Astrocyte (in vitro differentiated cells and primary cell): ENCODE data around the gene SLC7A6OS. TPM values are rescaled to one million over a fixed set of nuclear protein-coding genes. Genes with fewer than 3 reads are reported as not detected.

ENCODE experiments used
- DNase-seq: peaks from one replicate; pipeline ENCODE4 v3.0.0-alpha.2; 2010; ENCODE audit warnings: low read depth
- FAIRE-seq: peaks from 2 replicates; lab custom pipeline; 2011; peaks lifted over from hg19 to GRCh38; lab: Jason Lieb, UNC
- H2AFZ ChIP-seq: 2 replicates; pipeline ENCODE4 v1.6.0; 2012; ENCODE audit warnings: low read depth, low read length, inconsistent platforms
- H3K27ac ChIP-seq: 2 replicates; pipeline ENCODE4 v1.5.1; 2011; ENCODE audit warnings: low read depth, low read length, inconsistent platforms
- H3K27me3 ChIP-seq: 2 replicates; pipeline ENCODE4 v1.6.0; 2011; ENCODE audit warnings: low read length, inconsistent platforms; ENCODE audit not compliant: insufficient read depth
- H3K36me3 ChIP-seq: 2 replicates; pipeline ENCODE4 v1.5.1; 2011; ENCODE audit warnings: low read length, inconsistent platforms; ENCODE audit not compliant: insufficient read depth
- H3K4me1 ChIP-seq: 2 replicates; pipeline ENCODE4 v1.5.1; 2011; ENCODE audit warnings: low read length, inconsistent platforms; ENCODE audit not compliant: insufficient read depth
- H3K4me2 ChIP-seq: 2 replicates; pipeline ENCODE4 v1.6.0; 2012; ENCODE audit warnings: low read length, inconsistent platforms
- H3K4me3 ChIP-seq: 2 replicates; pipeline ENCODE4 v1.5.1; 2011; ENCODE audit warnings: low read depth, mild to moderate bottlenecking, low read length, inconsistent platforms; ENCODE audit not compliant: insufficient read depth
- H3K79me2 ChIP-seq: 2 replicates; pipeline ENCODE4 v1.6.0; 2012; ENCODE audit warnings: mild to moderate bottlenecking, low read length, inconsistent platforms; ENCODE audit not compliant: insufficient read depth
- H3K9ac ChIP-seq: 2 replicates; pipeline ENCODE4 v1.6.0; 2012; ENCODE audit warnings: mild to moderate bottlenecking, low read length, inconsistent platforms
- H3K9me3 ChIP-seq: 2 replicates; pipeline ENCODE4 v1.5.1; 2012; ENCODE audit warnings: low read depth, mild to moderate bottlenecking, low read length, inconsistent platforms; ENCODE audit not compliant: insufficient read depth
- H4K20me1 ChIP-seq: 2 replicates; pipeline ENCODE4 v1.6.0; 2012; ENCODE audit warnings: low read length, inconsistent platforms; ENCODE audit not compliant: insufficient read depth
- H3K27ac Mint-ChIP-seq: one replicate; pipeline ENCODE4 v1.8.0; 2021; ENCODE audit warnings: mild to moderate bottlenecking, mixed read lengths; ENCODE audit not compliant: unreplicated experiment
- H3K27me3 Mint-ChIP-seq: one replicate; pipeline ENCODE4 v1.8.0; 2021; ENCODE audit warnings: low read depth, mixed read lengths; ENCODE audit not compliant: unreplicated experiment
- H3K36me3 Mint-ChIP-seq: one replicate; pipeline ENCODE4 v1.8.0; 2021; ENCODE audit warnings: low read depth, mixed read lengths; ENCODE audit not compliant: unreplicated experiment
- H3K4me1 Mint-ChIP-seq: one replicate; pipeline ENCODE4 v1.8.0; 2021; ENCODE audit warnings: low read depth, mixed read lengths; ENCODE audit not compliant: unreplicated experiment
- H3K4me3 Mint-ChIP-seq: one replicate; pipeline ENCODE4 v1.8.0; 2021; ENCODE audit warnings: mild to moderate bottlenecking, moderate library complexity, mixed read lengths; ENCODE audit not compliant: unreplicated experiment
- H3K9me3 Mint-ChIP-seq: one replicate; pipeline ENCODE4 v1.8.0; 2021; ENCODE audit warnings: mild to moderate bottlenecking, mixed read lengths; ENCODE audit not compliant: unreplicated experiment
- CTCF ChIP-seq: IDR thresholded peaks from 2 replicates; pipeline ENCODE4 v1.5.1; 2011; ENCODE audit warnings: low read depth, mild to moderate bottlenecking, inconsistent platforms, low read length, moderate library complexity; ENCODE audit not compliant: insufficient read depth
- EZH2 ChIP-seq: IDR thresholded peaks from 2 replicates; pipeline ENCODE4 v1.6.1; 2012; ENCODE audit warnings: mild to moderate bottlenecking, low read length, inconsistent platforms; ENCODE audit not compliant: insufficient read depth
- total RNA-seq: library from RNA; stranded (reverse); gene quantifications from 2 replicates; pipeline ENCODE4 v1.2.1, GENCODE V29; 2021

The SLC7A6OS gene
- total RNA-seq, 1 donor from 2014 or later, result 16.7 TPM

- Histone ChIP-seq H3K36me3 (peaks cover 69% of the 10 kb centered on the region), H3K27me3 (no peaks in the 10 kb centered on the region), H3K27ac (peak overlapping the region; percentile 5), H3K4me1 (peaks cover 13% of the 10 kb centered on the region), H3K4me2 (no peak overlapping the region), H3K9me3 (no peaks in the 10 kb centered on the region), H4K20me1 (peaks cover 63% of the 10 kb centered on the region), H3K79me2 (peaks cover 28% of the 10 kb centered on the region), H2AFZ (no peak overlapping the region), H3K4me3 (no peak overlapping the region), H3K9ac (peak overlapping the region; percentile 29)
- H3K9me3 Mint-ChIP-seq, result no peaks in the 10 kb centered on the region
- DNase-seq (no peak), FAIRE-seq (no peak)
- H3K27me3 Mint-ChIP-seq, result no peaks in the 10 kb centered on the region
- TF ChIP-seq CTCF, result no peak
- TF ChIP-seq EZH2, result no peak
- peaks cover 44% of the 10 kb centered on the region for H3K4me1 Mint-ChIP-seq
- peak overlapping the region; percentile 48 for H3K4me3 Mint-ChIP-seq
- H3K36me3 Mint-ChIP-seq, result peaks cover 12% of the 10 kb centered on the region
- H3K27ac Mint-ChIP-seq, result peak overlapping the region; percentile 83
Measured at GRCh38 chr16:68299571-68300453, 10.9 kb downstream of the SLC7A6OS start.

GRCh38 chr16:68298907-68299561 is 11.7 kb downstream of the SLC7A6OS start:
- peak; percentile 63 for FAIRE-seq
- peak overlapping the region; percentile 83 for H3K27ac Mint-ChIP-seq
- H2AFZ ChIP-seq, result no peak overlapping the region

More at GRCh38 chr16:68298907-68299561, 11.7 kb downstream of the SLC7A6OS start:
- no peaks in the 10 kb centered on the region for H3K9me3 Mint-ChIP-seq
- H3K4me1 ChIP-seq, result peaks cover 13% of the 10 kb centered on the region
- H4K20me1 ChIP-seq, result peaks cover 67% of the 10 kb centered on the region
- H3K4me2 ChIP-seq, result peak overlapping the region; percentile 4
- peaks cover 69% of the 10 kb centered on the region for H3K36me3 ChIP-seq
- H3K4me1 Mint-ChIP-seq, result peaks cover 44% of the 10 kb centered on the region
- peak; percentile 69 for DNase-seq
- peak overlapping the region; percentile 5 for H3K27ac ChIP-seq
- H3K4me3 Mint-ChIP-seq, result no peak overlapping the region
- no peak overlapping the region for H3K4me3 ChIP-seq
- no peaks in the 10 kb centered on the region for H3K9me3 ChIP-seq
- H3K36me3 Mint-ChIP-seq, result peaks cover 11% of the 10 kb centered on the region
- H3K27me3 Mint-ChIP-seq, result no peaks in the 10 kb centered on the region
- no peaks in the 10 kb centered on the region for H3K27me3 ChIP-seq
- H3K79me2 ChIP-seq, result peaks cover 25% of the 10 kb centered on the region
- no peak for TF ChIP-seq CTCF
- TF ChIP-seq EZH2, result no peak
- peak overlapping the region; percentile 29 for H3K9ac ChIP-seq
